EL (cell line): ENCODE results near the gene DGCR6L.
"Not testable (repeated sequence)": the region's sequence is repeated elsewhere in the genome, so short reads cannot be mapped to it uniquely, and the experiment has no call there.

Experiments used
- DNase-seq: peaks from one replicate; pipeline ENCODE4 v3.0.0-alpha.2; 2016

Gene DGCR6L

GRCh38 chr22:20274374-20274773 lies 45.5 kb downstream of the DGCR6L start:
- not testable (repeated sequence) for DNase-seq

GRCh38 chr22:20273758-20274181 lies 46.1 kb downstream of the DGCR6L start:
- no peak for DNase-seq

- DNase-seq, result no peak
Measured at GRCh38 chr22:20272700-20273099, 47.2 kb downstream of the DGCR6L start.

DNA sequence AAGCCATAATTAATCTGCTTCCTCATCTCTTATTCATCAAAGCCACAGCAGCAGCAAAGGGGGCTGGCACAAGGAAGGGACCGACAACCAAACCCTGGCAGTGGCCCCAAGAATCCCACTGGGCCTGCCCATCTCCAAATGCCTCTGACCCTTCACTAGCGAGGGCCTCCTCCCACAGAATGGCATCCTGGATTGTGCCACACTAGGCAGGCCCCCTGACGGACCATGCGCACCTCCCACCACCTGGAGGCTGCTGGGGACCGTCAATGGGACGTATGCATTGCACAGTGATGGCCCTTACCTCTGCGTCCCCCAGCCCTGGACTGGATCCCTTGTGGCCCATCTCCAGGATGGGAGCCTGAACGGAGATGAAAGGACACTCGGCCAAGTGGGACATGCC lies 47.7 kb downstream of the DGCR6L start:
- DNase-seq, result no peak

DNA sequence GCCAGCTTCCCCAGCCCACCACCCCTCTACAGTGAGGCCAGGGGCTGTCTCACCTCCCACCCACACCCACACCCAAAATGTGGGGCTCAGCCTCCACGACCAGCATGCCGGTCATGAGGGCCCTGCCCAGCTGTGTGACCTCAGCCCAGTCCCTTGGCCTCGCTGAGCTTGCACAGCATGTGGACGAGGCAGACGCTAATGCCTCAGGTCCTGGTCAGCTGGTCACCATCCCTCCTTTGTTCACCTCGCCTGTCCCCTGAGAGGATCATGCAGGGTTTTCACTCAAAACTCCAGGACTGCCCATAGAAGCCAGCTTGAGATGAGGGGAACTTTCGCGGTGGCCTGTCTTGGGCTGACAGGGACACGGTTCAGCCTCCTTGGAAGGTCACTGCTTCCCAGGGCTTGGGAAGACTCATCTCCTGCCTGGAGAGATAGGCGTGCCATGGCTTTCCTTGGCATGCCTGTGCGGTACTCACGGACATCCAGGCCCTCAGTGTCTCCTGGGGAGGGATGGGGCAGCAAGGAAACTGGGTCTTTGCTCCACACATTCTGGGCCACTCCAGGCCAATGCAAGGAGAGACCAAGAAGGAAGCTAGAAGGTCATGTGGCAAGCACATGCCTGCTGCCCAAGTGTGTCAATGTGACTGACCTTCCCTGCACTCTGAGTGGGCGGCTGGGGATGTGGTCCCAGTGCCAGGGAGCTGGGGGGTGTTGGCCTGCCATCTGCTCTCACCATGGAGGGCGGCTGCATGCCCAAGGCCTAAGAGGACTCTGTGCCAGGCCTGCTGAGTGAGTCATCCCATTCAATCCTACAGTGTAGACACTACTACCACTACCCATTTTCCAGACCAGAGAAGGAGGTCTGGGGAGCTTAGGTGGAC lies 48.5 kb downstream of the DGCR6L start:
- no peak for DNase-seq

DNA sequence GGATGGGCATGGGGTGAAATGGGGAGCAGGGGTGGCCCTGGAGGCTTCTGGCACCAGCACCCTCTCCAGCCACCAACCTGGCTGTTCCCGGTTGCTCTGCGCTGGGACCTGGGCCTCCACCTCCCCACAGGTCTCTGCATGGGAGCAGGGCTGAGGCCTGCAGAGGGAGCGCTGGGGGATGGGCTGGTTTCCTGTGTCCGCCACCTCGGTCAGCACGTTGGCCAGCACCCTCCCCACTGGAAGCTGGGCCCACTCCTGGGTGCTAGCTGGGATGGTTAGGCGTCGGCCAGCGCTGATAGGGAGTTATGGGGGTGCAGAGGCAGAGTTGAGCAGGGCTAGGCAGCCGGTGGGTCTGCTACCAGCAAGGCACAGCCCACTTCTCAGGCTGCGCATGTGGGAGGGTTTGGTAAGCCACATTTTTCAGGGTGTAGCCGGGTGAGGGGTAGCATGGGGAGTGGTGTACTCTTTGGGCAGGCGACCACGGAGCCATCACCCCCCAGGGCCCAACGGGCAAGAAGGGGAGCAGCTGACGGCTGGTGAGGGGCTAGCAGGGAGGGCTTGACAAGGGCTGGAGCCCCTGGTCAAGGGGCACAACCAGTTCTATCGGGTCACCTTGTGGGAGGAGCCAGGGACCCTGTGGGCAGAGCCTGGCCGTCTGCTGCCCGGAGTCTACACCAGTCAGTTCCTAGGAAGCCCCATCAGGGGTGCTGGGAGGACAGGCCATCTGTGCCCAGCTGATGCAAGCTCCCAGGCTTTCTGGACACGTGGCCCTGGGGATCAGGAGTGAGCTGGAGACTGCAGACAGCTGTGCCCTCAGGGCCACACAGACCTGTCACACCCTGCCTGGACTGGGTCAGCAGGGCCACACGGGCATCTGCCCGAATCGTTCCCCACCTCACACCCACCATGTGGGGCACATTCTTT lies 49.4 kb downstream of the DGCR6L start:
- peak; percentile 13 for DNase-seq

- not testable (repeated sequence) for DNase-seq
Measured at GRCh38 chr22:20269673-20270072, 50.2 kb downstream of the DGCR6L start.

DNA sequence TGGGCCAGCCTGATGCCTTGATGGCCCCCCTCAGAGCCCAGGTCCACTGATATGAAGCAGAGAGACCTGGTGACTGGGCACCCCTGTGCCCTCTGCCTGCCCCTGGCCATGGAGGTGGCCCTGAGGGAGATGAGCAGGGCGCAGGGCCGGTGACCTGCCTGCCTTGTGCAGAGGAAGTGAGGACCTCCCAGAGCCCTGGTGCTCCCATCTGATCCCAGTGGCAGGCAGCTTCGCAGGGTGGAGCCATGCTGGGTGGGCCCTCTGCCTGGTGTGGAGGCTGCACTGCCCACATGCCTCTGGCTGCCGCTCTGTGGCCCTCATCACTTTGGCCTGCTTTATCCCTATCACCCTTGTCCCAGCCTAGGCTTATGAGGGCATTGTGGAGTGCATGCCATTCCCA lies 50.7 kb downstream of the DGCR6L start:
- not testable (repeated sequence) for DNase-seq

DNA sequence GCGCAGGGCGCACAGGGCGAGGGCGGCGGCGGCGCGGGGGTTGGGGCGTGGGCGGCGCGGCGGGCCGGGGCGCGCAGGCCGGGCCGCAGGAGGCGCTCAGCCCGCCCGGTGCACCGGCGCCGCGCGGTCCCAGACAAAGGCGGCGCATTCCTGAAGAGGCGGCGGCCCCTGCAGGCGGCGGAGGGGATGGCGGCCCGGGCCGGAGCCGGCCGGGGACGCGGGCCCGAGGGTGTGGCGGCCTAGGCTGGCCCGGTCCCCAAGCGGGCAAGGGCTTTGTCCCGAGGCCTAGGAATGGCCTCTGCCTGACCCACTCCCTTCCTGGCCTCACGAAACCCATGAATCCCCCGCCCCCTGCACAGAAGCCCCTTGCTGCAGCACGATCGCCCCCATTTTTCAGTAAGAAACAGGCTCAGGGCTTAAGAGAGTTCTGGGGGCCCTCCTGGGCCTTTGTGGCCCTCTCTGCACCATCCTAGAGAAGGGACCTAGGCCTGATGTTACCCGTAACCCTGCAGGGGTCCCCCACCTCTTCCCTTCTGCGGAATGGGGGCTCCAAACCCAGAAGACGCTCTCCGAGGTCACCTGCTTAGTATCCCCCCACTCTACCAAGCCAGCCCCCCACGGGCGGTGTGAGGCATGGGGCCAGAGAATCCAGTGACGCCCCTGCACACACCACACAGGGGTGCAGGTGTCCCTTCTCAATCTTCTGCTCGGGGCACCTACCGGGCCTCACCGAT lies 51.4 kb downstream of the DGCR6L start, which contains the start of gene RTN4R:
Gene RTN4R (minus strand): TSS at position 40 of the 734 bp plus-strand sequence. CDS start 226 bp downstream, outside the sequence.
- DNase-seq, result peak; percentile 56

DNA sequence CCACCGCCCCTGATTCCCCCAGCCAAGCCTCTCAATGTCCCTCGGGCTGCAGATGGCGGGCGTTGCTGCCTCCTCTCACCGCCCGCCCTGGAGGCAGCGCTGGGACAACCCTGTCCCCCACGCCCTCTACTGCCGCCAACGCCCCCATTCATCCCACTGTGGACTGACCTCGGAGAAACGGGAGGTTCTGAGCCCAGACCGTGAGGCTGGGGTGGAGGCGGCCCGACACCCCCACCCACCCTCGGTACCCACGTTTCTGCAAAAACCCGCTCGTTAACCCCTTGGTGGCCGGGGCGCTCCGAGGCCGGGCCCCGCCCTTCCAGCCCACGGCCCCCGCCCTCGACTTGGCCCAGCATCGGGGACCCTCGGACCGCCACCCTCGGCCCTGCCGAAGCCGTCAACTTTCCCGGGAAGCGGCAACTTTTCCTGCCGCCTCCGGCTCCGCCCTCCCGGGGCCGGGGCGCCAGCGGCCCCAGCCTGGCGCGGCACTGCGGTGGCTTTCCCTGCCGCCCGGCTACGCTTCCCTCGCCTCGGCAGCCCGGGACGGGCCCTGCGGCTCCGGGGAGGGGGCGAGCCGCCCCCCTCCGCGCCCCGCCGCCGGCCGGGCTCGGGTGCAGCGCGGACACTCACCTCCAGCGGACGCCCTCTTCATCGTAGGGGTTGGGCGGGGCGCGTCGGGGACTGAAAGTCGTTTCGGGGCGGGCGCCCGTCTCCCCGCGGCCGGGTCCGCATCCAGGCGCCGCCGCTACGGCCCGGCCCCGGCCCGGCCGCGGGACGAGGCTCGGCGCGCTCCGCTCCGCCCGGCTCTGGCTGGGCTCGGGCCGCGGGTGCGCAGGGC lies 52.2 kb downstream of the DGCR6L start:
- no peak for DNase-seq

DNA sequence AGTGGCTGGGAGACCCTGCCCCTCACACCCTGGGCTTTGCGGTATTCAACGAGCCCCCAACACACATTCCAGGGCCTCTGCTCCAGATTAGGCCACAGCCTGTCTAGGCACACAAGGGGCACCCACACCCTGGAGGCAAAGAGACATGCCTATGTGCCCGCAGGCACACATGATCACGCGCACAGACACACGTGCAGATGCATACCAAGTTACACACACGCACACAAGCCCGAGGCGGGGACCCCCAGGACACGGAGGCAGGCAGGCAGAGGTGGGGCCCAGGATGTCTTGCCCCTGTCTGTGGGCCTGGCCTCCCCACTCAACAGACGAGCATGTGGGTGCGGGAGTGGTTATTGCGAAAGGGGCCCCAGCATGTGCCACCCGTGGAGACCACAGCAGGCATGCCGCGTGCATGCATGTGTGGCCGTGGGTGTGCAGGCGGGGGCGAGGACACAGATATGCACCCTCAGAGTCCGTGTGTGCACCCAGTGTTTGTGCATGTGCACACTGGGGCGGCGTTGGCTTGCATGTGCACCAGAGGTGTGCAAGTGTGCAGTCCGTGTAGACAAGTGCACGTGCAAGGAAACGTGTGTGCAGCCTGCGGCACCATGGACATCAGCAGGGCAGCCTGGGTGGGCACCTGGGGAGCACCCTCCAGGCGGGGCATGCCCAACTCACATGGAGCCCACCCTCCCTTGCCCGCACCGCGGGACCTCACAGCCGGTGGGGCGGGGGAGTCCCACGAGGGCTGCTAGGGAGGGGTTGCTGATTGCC lies 53.0 kb downstream of the DGCR6L start:
- DNase-seq, result not testable (repeated sequence)

- DNase-seq, result not testable (repeated sequence)
Measured at GRCh38 chr22:20265772-20266666, 53.8 kb downstream of the DGCR6L start.

DNA sequence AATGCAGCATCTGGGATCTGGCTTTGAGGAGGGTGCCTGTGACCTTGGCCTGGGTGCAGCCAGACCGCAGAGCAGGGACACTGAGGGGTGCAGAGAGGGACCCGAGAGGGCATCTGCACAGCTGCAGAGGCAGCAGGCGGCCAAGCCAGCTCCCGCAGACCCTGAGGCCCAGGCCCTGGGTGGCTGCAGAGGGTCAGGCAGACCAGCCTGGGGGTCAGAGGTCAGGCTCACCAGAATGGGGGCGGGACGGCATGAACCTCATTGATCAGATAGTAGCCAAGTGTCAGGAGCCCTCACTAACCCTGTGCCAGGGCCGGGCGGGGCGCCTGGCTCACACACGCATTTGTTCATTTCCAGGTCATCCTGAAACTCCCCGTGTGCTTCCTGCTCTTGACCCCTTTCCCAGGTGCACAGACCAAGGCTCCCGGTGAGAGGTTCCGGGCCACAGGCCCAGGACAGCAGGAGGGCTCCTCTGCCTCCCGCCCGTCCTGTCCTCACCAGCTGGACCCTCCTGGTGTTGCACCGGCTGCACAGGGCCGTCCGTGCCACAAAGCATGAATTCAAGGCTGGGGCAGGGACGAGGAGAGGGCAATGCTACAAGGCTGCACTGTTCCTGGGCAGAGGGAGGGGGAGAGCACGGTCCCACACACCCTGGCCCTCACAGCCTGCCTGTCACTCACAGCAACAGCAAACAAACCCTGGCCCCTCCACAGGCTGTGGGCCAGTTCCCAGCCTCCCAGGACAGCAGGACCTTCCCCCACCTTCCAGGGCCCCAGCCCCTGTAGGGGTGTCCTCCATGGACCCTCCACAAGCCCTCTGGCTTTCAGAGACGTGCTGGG lies 55.0 kb downstream of the DGCR6L start:
- DNase-seq, result no peak
